Ascending aorta (tissue), 2 donors: ENCODE data around the gene MTMR8. TPM values are rescaled to one million over a fixed set of nuclear protein-coding genes. Genes with fewer than 3 reads are reported as not detected.
A peak's percentile ranks its signal among the peaks of the same experiment; 100 is the strongest.
"Not testable (repeated sequence)": the region's sequence is repeated elsewhere in the genome, so short reads cannot be mapped to it uniquely, and the experiment has no call there.

Source experiments
- DNase-seq, 2 donors: peaks; one replicate each; pipeline ENCODE4 v3.0.0-alpha.2; 2019; ENCODE audit warnings: low spot score in 2 of 2
- H3K27ac ChIP-seq, 2 donors: fragments of 200-600 bp; sonication (generic); one replicate each; pipeline ENCODE4 v1.5.1; 2016 to 2017; ENCODE audit warnings: mild to moderate bottlenecking in 1 of 2
- H3K27me3 ChIP-seq: fragments of 200-600 bp; sonication (generic); one replicate; pipeline ENCODE4 v1.5.1; 2017
- H3K36me3 ChIP-seq, 2 donors: fragments of 200-600 bp; sonication (generic); one replicate each; pipeline ENCODE4 v1.5.1; 2016
- H3K4me1 ChIP-seq, 2 donors: fragments of 200-600 bp; sonication (generic); one replicate each; pipeline ENCODE4 v1.5.1; 2016 to 2017; ENCODE audit warnings: mild to moderate bottlenecking in 1 of 2
- H3K4me3 ChIP-seq, 2 donors: fragments of 200-600 bp; sonication (generic); one replicate each; pipeline ENCODE4 v1.5.1; 2016 to 2017; ENCODE audit warnings: mild to moderate bottlenecking in 1 of 2
- H3K9me3 ChIP-seq, 2 donors: fragments of 200-600 bp; sonication (generic); one replicate each; pipeline ENCODE4 v1.5.1; 2016
- CTCF ChIP-seq, 3 experiments: fragments of 200-600 bp in 2 of 3; fragments of 450-650 bp in 1 of 3; sonication (generic) in 2 of 3; IDR thresholded peaks; one replicate each; pipeline ENCODE4 v1.5.1; 2016 to 2019; ENCODE audit warnings: antibody characterized with exemption in 3 of 3, mild to moderate bottlenecking in 1 of 3, moderate library complexity in 1 of 3
- intact Hi-C: fragments of 100-400 bp; cut with DNase I; formaldehyde crosslinking; loops from one replicate; pipeline ENCODE4 v1.15.1; 2023
- total RNA-seq: library from RNA; depleted of rRNA; stranded (reverse); fragments of >200 nt; gene quantifications from one replicate; pipeline ENCODE4 v1.1.0, GENCODE V29; 2016

The MTMR8 gene
- total RNA-seq, 1 donor from 2014 or later: 0.85 TPM

- H3K27ac ChIP-seq: no peak overlapping the region
- no peaks in the 10 kb centered on the region for H3K9me3 ChIP-seq
- H3K4me3 ChIP-seq: no peak overlapping the region
- no peak for TF ChIP-seq CTCF (IDR thresholded peaks at IDR 0.05)
- H3K36me3 ChIP-seq: no peaks in the 10 kb centered on the region
- no peak for DNase-seq
- H3K4me1 ChIP-seq: no peaks in the 10 kb centered on the region
- no peaks in the 10 kb centered on the region for H3K27me3 ChIP-seq
- intact Hi-C loops: no loop called here
These were observed 32.5 kb upstream of the MTMR8 start for GRCh38 chrX:64427787-64428186.

DNA sequence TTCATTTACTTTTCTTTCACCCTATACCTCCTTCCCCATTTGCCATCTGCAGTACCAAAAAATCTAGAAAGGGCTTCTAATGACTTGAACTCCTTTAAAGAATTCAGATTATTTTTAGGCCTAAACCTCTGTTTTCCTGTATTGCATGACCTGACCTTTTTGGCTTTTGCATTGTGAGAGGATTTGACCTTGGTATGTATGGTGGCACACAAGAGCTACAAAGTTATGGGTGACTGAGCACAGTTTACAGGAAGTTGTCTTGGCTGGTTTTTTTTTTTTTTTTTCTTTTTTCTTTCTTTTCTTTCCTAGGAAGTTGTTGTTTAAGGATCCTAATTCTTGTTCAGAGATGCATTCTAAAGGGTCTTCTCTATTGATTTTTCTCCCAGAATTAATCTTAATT lies 32.0 kb upstream of the MTMR8 start:
- TF ChIP-seq CTCF (IDR thresholded peaks at IDR 0.05): no peak
- Histone ChIP-seq H3K36me3 (no peaks in the 10 kb centered on the region), H3K27me3 (no peaks in the 10 kb centered on the region), H3K4me3 (no peak overlapping the region), H3K9me3 (no peaks in the 10 kb centered on the region), H3K27ac (no peak overlapping the region), H3K4me1 (no peaks in the 10 kb centered on the region)
- DNase-seq: no peak
- intact Hi-C loops: no loop called here

- H3K27me3 ChIP-seq, DNase-seq, H3K4me1 ChIP-seq, H3K27ac ChIP-seq, H3K36me3 ChIP-seq, H3K4me3 ChIP-seq, H3K9me3 ChIP-seq: not testable (repeated sequence)
- intact Hi-C loops: loop anchor here (10.0 kb wide), 1 partner anchor 55 kb away; no protein-coding TSS in a partner anchor
These were observed 14.5 kb upstream of the MTMR8 start for GRCh38 chrX:64409730-64410129.

DNA sequence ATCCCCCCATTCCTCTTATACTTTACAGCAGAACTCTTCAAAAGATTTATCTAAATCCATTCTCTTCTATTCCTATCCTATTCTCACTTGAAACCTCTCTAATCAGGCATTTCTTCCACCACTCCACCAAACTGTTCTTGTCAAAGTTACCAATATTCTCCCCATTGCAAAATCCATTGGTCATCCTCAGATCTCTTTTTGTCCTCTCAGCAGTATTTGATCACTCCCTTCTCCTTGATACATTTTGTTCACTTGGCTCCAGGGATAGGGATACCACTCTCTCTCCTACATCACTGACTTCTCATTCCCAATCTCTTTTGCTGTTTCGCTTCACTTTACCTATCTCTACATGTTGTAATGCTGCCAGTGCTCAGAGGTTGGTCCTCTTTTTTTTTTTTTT lies 2.8 kb upstream of the MTMR8 start:
- DNase-seq: no peak
- H3K4me3 ChIP-seq: no peak overlapping the region
- H3K9me3 ChIP-seq: no peaks in the 10 kb centered on the region

DNA sequence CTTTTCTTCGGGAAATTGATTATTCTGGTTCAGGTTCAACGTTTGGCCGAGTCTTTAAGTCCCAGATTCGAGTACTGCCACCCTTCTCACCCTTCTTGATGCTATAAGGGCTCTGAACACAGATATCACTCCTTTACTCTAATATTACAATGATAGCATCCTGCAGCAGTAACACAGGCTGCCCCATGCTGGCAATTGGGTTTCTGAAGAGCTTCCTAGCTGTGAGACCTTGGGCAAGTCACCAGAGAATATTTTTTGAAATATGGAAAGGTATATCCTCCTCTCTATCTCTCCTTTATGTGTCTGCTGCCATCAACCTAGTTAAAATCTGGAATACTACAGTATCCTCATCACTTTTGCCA lies 297 bp upstream of the MTMR8 start:
- intact Hi-C loops: loop anchor here (5.0 to 10.0 kb wide), 5 partner anchors 191 to 1041 kb away; partner anchors contain the start of genes AMER1, SPIN4 and ZC3H12B

More for the DNA sequence above, 2.8 kb upstream of the MTMR8 start:
- Histone ChIP-seq H3K27me3 (no peaks in the 10 kb centered on the region), H3K36me3 (no peaks in the 10 kb centered on the region), H3K4me1 (peaks cover 0 to 3% of the 10 kb centered on the region in 2 donors), H3K27ac (no peak overlapping the region)
- TF ChIP-seq CTCF (IDR thresholded peaks at IDR 0.05): no peak
- intact Hi-C loops: loop anchor here (5.0 to 10.0 kb wide), 5 partner anchors 193 to 1043 kb away; partner anchors contain the start of genes AMER1, SPIN4 and ZC3H12B

More for the DNA sequence above, 297 bp upstream of the MTMR8 start:
- no peaks in the 10 kb centered on the region for H3K36me3 ChIP-seq
- no peak for DNase-seq
- peak overlapping the region; percentile 48 to 75 for H3K27ac ChIP-seq
- peaks cover 0 to 3% of the 10 kb centered on the region in 2 donors for H3K4me1 ChIP-seq
- no peaks in the 10 kb centered on the region for H3K9me3 ChIP-seq
- no peaks in the 10 kb centered on the region for H3K27me3 ChIP-seq
- H3K4me3 ChIP-seq: peak overlapping the region; percentile 65 to 79
- no peak for TF ChIP-seq CTCF (IDR thresholded peaks at IDR 0.05)
